Esophagus squamous epithelium (tissue), 4 donors: ENCODE results near the gene E4F1.
"Not testable (repeated sequence)": the region's sequence is repeated elsewhere in the genome, so short reads cannot be mapped to it uniquely, and the experiment has no call there.

ENCODE experiments used
- CTCF ChIP-seq, 6 experiments: fragments of 450-650 bp in 4 of 6; fragments of 200-600 bp in 2 of 6; sonication (generic) in 2 of 6; IDR thresholded peaks; one replicate each; pipeline ENCODE4 v1.5.1; 2016 to 2019; ENCODE audit warnings: antibody characterized with exemption in 6 of 6, mild to moderate bottlenecking in 4 of 6, moderate library complexity in 4 of 6
- POLR2A ChIP-seq, 4 donors: fragments of 450-650 bp; IDR thresholded peaks; one replicate each; pipeline ENCODE4 v1.6.1; 2017; ENCODE audit warnings: antibody characterized with exemption in 4 of 4, mild to moderate bottlenecking in 4 of 4, moderate library complexity in 3 of 4

- TF ChIP-seq POLR2A, CTCF (IDR thresholded peaks at IDR 0.05): not testable (repeated sequence)
Measured at GRCh38 chr16:2258530-2258929, 35.1 kb downstream of the E4F1 start.
